GM18951 (cell line): ENCODE results near the gene SLX9.
"Not testable (repeated sequence)": the region's sequence is repeated elsewhere in the genome, so short reads cannot be mapped to it uniquely, and the experiment has no call there.

Experiments used
- POLR2A ChIP-seq: IDR thresholded peaks from 4 replicates; pipeline ENCODE4 v1.6.1; 2011; ENCODE audit warnings: mild to moderate bottlenecking; ENCODE audit not compliant: insufficient read length, insufficient read depth; ENCODE audit errors: extremely low read depth
- in situ Hi-C: fragments of 300-500 bp; cut with MboI; formaldehyde crosslinking; loops from one replicate; pipeline ENCODE4 v1.12.0; 2022; ENCODE audit warnings: low sequenced_read_pairs, mixed read lengths, inconsistent platforms; ENCODE audit not compliant: unreplicated experiment

Gene SLX9

DNA sequence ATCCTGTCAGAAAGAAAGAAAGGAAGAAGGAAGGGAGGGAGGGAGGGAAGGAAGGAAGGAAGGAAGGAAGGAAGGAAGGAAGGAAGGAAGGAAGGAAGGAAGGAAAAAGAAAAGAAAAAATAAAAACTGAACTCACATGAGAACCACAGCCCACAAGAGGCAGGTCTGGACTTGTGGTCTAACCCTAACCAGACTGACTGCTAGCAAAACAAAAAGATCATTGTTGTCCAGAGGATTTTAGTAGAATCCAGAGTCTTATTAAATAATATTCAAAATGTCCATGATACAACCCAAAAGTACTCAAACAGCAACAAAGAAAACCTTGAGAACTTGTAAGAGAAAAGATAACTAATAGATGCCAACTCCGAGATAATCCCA lies 14.5 kb upstream of the SLX9 start:
- no peak for TF ChIP-seq POLR2A
- in situ Hi-C loops, result no loop called here

DNA sequence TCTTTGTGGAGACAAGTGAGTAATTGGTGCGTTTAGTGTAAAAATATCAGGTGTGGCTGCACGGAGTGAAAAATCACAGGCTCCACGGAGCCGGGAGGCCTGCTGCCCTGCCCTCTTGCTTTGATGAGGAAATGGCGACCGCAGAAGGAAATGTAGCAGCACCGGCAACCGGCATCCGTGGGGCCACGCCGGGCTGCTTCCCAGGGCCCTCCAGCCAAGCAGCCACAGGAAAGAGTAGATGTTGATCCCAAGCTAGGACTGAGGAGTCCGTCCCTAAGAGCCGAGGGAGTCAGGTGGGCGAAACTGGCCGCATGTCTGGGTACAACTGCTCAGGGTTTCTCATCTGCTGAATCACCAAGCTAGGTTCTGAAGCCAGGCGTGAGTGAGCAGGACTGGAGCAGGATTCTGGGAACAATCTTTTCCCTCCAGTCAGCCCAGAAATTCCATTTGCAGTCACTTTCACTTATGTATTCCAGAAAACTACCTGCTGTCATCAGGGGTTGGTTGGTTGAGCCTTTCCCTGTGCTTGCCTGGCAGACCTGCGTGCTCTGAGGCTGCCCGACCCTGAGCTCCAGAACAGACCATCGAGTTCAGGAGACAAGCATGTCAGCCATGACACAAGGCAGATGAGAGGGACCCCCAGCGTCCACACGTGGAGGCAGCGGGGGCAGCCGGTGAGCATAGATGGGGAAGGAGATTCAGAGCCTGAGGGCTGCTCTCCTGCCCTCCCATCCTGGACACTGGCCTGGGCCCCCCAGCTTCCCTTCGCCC lies 13.3 kb upstream of the SLX9 start:
- in situ Hi-C loops, result no loop called here
- TF ChIP-seq POLR2A, result no peak

DNA sequence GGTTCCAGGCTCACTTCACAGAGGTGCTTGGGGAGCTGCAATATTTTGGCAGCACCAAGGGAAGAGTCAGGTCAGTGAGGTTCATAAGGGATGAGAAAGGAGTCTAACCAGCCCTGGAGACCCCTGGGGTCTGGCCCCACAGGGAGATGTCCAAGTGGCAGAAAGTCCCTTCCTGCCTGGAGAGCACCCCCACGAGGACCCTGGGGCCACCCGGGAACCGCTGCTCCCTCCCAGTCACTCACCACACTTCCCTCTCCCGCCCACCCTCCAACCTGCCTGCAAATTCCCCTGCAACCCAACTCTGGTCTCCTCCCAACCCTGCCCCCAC lies 12.6 kb upstream of the SLX9 start:
- no peak for TF ChIP-seq POLR2A
- in situ Hi-C loops, result no loop called here

DNA sequence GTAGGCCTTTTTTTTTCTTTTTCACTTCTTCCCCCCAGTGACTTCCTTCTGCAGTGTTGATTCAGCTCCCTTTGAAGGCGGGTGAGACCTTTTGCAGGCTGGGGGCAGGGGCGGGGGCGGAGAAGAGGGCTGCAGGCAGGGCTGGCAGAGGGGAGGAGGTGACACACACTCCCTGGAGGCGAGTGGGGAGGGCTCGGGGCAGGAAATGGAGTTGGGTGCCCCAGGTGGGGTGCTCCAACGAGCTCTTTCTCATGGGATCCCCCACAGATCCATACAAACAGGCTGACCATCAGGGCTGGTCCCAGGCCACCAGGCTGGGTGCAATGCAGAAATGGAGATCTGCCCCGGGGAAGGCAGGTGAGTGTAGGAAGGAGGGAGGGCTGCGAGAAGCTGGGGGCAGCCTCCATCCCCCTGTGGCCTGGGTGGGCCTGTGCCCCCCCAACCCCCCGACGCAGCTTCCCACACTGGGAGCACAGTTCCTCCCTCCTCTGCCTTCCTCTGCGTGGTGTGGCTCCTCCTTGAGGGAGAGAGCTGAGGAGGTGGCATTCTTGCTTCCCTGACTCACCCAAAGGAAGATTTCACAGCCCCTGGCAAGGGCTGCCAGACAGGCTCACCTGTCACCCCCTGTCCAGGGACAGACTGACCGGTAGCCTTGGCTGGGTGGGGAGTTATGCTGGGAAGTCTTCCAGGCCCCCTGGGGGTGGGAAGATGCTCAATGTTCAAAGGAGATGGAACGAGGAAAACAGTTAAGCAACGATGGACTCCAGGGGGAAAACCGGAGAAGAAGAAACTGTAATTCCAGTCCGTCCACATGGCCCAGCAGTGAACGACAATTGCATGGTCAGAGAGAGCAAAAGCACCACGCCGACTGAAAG lies 12.0 kb upstream of the SLX9 start:
- TF ChIP-seq POLR2A, result peak; percentile 66
- in situ Hi-C loops, result no loop called here

DNA sequence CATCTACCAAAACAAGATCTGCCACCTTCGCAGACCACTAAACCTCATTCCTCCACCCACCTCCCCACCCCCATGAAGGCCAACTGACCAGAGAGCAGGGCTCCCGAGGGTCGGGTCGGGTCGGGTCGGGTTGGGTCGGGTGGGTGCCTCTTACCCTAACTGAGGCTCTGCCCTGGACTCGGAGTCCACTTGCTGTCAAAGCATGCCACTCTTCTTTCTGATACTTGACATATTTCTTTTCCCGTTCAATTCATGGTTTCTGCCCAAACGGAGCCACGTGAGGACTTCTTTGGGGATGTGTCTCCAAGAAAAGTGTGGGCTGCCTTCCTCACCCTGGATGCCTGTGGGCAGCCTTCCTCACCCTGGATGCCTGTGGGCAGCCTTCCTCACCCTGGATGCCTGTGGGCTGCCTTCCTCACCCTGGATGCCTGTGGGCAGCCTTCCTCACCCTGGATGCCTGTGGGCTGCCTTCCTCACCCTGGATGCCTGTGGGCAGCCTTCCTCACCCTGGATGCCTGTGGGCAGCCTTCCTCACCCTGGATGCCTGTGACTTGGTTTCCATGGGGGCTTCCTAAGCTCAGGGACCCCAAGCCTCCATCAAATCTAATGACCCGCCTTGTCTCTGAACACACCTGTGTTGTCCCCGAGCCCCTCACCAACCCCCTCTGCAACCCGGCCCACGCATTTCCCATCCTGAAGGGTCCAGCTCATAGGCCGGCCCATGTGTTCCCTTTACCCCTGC lies 11.2 kb upstream of the SLX9 start:
- in situ Hi-C loops, result not testable (repeated sequence)

DNA sequence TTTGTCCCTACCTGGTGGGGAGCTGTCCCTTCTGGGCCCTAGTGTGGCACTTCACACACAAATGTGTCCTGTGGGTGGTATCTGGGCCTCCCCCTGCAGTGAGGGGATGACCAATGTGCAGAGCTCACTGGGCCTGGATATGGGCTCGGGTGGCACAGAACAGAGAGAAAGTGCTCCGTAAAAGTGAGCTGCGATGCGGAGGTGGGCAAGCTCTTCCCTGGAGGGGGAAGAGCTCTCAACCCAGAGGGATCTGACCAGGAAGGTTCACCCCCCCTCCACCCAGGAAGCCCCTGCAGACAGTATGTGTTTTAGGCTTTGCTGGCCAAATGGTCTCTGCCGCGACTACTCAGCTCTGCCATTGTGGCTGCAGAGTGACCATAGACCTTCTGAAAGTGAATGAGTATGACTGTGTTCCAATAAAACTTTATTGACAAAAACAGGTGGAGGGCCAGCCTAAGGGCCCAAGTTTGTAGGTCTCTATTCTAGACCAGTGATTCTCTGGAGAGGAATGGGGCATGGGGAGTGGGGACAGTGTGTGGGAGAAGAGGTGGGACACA lies 10.5 kb upstream of the SLX9 start:
- no peak for TF ChIP-seq POLR2A
- in situ Hi-C loops, result no loop called here

DNA sequence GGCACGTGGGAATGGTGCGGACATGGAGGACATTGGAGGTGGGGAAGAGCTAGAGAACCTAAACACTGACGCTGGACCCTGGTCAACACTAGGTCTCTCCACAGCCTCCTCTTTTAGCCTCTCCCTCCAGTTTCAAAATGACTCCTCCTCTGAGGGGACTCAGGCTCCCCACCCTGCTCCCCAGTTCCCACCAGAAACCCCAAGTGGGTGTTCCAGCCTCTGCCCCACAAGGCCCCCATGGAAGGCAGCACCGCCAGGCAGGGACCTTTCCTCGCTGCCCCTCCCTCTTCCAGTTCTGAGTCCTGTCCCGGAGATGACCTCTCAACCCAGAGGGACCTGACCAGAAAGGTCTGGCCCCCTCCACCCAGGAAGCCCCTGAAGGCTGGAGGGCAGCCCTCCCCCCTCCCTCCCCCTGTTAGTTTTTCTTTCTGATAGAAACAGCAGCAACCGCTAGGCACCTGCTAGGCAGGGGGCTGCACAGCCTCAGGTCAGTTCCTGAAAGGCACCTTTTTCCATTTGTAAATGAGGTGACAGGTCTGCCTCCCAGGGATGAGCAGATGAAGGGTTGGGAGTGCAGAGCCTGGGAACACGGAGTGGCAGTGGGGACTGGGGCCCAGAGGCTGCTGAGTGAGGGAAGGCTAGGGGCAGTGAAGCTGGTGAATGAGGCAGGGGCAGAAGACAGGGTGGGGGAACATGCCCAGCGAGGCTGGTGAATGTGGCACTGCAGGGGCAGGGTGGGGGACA lies 9.9 kb upstream of the SLX9 start:
- in situ Hi-C loops, result no loop called here
- no peak for TF ChIP-seq POLR2A

DNA sequence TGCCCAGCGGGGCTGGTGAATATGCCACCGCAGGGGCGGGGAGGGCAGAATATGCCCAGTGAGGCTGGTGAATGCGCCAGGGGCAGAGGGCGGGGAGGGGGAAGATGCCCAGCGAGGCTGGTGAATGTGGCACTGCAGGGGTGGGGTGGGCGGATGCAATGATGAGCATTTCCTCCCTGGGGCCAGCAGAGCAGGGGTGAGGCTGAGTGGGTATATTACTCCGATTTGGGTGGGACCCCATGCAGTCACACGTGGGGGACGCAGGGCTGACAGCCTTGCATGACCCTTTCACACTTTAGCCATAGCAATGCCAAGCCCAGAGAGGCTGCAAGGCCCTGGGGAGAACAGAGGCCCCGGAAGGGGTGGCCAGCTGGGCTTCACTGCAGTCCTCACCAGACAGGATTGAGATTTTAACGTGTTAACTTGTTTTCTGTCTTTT lies 9.3 kb upstream of the SLX9 start:
- in situ Hi-C loops, result no loop called here
- TF ChIP-seq POLR2A, result no peak

DNA sequence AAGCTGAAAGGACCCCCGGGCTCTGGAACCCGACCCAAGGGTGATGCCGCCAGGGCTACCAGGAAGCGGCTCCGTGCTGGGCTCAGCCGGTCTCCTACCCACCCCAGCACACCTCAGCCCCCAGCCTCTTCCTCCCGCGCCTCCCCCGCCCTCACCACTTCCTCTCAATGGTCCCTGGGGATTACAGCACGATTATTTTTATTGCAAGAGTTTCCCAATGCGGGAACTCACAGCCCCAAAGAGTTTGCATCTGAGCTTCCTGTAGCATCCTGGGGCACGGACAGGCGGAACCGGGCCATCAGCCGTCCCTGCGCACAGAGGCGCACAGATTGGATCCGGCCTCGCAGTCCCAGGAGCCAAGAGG lies 8.7 kb upstream of the SLX9 start:
- peak; percentile 83 for TF ChIP-seq POLR2A
- in situ Hi-C loops, result no loop called here

DNA sequence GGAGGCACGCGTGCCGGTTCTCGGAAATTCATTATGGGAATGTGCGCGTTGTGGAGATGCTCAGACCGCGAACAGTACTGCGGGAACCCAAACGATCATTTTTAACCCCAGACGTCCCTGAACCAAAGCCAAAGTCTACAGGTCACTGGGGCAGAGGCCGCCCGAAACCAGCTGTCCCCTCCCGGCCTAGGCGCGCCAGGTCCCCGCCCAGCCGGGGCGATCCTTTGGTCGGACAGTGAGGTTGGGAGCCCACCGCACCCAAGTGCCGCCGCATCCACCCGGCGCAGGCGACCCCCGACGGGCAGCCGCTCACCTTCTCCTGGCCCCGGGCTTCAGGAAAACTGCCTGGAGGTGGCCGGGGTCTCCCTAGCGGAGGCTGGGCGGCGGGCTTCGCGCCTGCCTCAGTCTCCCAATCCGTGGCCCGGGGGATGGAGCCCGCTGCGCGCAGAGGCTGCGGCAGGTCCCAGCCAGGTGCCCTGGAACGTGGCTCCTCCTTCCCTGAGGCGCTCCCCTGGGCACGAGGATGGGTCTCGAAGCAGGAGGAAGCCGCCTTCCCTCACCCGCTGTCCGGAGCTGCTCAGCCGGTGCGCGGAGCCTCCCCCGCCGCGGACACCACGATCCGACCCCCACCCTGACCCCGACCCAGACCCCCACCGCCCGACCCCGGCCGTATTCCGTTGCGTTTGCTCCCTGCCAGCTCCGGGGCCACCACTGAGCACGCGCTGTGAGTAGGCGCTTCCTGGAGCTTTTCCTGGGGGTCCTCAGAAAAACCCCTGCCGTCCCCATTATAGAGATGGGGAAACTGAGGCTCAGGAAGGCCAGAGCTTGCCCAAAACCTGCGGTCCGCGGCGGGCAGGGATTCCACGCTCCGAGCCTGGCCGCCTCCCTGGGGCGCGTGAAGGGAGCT lies 8.1 kb upstream of the SLX9 start:
- no peak for TF ChIP-seq POLR2A
- in situ Hi-C loops, result no loop called here

DNA sequence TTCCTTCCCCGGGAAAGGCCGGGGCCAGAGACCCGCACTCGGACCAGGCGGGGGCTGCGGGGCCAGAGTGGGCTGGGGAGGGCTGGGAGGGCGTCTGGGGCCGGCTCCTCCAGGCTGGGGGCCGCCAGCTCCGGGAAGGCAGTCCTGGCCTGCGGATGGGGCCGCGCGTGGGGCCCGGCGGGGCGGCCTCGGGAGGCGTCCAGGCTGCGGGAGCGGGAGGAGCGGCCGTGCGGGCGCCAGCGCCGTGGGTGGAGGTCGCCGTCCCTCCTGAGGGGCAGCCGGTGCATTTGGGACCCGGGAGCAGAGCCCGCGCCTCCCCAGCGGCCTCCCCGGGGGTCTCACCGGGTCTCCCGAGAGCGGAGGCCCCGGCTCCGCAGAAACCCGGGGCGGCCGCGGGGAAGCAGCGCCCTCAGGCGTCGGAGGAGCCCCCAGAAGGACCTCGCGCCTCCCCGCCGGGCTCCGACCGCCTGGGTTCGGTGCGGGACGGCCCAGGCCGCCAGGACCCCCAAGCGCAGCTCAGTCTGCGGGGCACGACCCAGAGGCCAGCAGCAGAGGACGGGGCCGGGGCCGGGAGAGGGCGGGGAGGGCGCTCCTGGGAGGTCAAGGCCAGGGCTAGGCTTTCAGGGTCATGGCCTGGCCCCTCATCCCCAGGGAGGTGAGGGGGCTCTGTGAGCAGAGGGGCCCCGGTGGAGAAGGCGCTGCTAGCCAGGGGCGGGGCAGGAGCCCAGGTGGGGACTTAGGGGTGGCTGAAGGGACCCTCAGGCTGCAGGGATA lies 7.2 kb upstream of the SLX9 start:
- peak; percentile 25 for TF ChIP-seq POLR2A
- in situ Hi-C loops, result no loop called here
